ENCODE results near the gene RABIF. TPM values are rescaled to one million over a fixed set of nuclear protein-coding genes. Genes with fewer than 3 reads are reported as not detected.

Gene RABIF
- total RNA-seq, 4 donors from 2014 or later: 2.9 to 4.5 (median 3.2) TPM

DNA sequence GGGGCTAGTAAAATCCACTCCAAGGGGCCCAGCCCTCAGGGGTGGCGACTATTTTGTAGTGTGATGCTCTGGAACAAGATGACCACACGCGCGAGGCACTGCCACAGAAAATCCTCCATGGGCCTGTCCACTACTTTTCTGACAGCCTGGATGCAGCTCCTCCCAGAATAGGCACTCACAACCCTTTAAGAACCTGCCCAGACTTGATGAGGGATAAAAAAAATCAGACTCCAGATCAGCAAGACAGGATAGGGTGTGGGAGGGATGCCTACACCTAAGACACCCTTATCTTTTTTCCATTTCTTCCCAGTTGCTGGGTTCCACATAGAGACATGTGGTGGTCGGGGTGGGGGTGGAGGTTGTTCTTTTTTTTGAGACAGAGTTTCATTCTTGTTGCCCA is 44.7 kb downstream of the RABIF start:
- TF ChIP-seq, protein P1, sequence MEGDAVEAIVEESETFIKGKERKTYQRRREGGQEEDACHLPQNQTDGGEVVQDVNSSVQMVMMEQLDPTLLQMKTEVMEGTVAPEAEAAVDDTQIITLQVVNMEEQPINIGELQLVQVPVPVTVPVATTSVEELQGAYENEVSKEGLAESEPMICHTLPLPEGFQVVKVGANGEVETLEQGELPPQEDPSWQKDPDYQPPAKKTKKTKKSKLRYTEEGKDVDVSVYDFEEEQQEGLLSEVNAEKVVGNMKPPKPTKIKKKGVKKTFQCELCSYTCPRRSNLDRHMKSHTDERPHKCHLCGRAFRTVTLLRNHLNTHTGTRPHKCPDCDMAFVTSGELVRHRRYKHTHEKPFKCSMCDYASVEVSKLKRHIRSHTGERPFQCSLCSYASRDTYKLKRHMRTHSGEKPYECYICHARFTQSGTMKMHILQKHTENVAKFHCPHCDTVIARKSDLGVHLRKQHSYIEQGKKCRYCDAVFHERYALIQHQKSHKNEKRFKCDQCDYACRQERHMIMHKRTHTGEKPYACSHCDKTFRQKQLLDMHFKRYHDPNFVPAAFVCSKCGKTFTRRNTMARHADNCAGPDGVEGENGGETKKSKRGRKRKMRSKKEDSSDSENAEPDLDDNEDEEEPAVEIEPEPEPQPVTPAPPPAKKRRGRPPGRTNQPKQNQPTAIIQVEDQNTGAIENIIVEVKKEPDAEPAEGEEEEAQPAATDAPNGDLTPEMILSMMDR (IDR thresholded peaks at IDR 0.05): no peak
- TF ChIP-seq POLR2A (IDR thresholded peaks at IDR 0.05): no peak
- TF ChIP-seq EP300 (IDR thresholded peaks at IDR 0.05): no peak
- no peaks in the 10 kb centered on the region for H3K9me3 ChIP-seq
- H3K27me3 ChIP-seq: no peaks in the 10 kb centered on the region
- no peak overlapping the region for H3K27ac ChIP-seq
- no peak for DNase-seq (ENCODE audit: low spot score in 2 of 2)
- H3K36me3 ChIP-seq: no peaks in the 10 kb centered on the region
- no peak overlapping the region for H3K4me3 ChIP-seq
- H3K4me1 ChIP-seq: no peaks in the 10 kb centered on the region
- WGBS, 2 donors: 87 to 97% methylated on average over 5 of the region's 5 CpGs

DNA sequence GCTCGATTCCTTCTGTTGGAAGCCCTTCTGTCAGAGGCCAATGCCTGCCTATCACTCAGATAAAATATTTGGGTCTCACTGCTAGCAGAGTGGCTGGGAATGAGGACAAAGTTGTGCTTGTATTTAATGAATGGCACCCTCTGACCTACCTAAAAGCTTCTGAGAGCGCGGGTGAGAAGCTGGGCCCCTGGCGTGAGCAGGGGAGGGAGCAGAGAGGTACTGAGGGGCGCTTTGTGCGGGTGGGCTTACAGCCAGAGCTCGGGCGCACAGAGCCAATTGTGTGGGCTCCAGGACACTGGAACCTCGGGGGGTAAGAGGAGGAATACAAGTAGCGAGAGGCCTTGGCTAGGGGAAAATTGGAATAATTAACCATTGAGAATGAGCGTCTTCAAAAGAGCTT is 45.9 kb downstream of the RABIF start:
- H3K36me3 ChIP-seq: no peaks in the 10 kb centered on the region
- WGBS, 2 donors: 50 to 59% methylated on average over 11 of the region's 11 CpGs
- TF ChIP-seq, protein P1 (IDR thresholded peaks at IDR 0.05): no peak
- no peak for TF ChIP-seq EP300 (IDR thresholded peaks at IDR 0.05)
- no peak for TF ChIP-seq POLR2A (IDR thresholded peaks at IDR 0.05)
- DNase-seq (ENCODE audit: low spot score in 2 of 2): no peak
- H3K27me3 ChIP-seq: no peaks in the 10 kb centered on the region
- H3K4me1 ChIP-seq: no peaks in the 10 kb centered on the region
- no peaks in the 10 kb centered on the region for H3K9me3 ChIP-seq
- H3K4me3 ChIP-seq: no peak overlapping the region
- H3K27ac ChIP-seq: no peak overlapping the region

DNA sequence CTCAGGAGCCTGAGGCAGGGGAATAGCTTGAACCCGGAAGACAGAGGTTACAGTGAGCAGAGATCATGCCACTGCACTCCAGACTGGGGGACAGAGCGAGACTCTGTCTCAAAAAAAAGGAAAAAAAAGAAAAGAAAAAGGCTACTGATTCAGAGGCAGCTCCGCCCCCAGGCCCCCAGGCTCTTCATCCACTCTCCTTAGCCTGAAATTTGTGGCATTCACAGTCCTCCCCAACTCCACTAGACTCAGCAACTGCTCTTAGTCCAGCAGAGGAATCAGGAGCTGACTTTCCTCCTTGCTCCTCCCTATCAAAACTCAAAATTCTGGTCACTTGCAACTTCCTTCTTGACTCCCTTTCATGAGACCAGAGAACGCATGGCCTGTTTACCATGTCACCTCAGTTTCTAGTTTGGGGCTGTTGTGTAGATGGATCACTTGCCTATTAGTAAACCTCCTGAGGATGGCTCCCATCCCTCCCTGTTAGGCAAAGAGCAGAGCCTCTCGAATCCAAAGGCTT is 51.1 kb downstream of the RABIF start:
- H3K9me3 ChIP-seq: no peaks in the 10 kb centered on the region
- DNase-seq (ENCODE audit: low spot score in 2 of 2): no peak
- no peaks in the 10 kb centered on the region for H3K36me3 ChIP-seq
- 56 to 65% methylated on average over 5 of the region's 5 CpGs for WGBS, 2 donors
- H3K27ac ChIP-seq: no peak overlapping the region
- TF ChIP-seq POLR2A (IDR thresholded peaks at IDR 0.05) (no peak), EP300 (IDR thresholded peaks at IDR 0.05) (no peak)
- TF ChIP-seq, protein P1 (IDR thresholded peaks at IDR 0.05): no peak
- H3K4me3 ChIP-seq: no peak overlapping the region
- H3K4me1 ChIP-seq: no peaks in the 10 kb centered on the region
- H3K27me3 ChIP-seq: peaks cover 0 to 3% of the 10 kb centered on the region in 2 donors

DNA sequence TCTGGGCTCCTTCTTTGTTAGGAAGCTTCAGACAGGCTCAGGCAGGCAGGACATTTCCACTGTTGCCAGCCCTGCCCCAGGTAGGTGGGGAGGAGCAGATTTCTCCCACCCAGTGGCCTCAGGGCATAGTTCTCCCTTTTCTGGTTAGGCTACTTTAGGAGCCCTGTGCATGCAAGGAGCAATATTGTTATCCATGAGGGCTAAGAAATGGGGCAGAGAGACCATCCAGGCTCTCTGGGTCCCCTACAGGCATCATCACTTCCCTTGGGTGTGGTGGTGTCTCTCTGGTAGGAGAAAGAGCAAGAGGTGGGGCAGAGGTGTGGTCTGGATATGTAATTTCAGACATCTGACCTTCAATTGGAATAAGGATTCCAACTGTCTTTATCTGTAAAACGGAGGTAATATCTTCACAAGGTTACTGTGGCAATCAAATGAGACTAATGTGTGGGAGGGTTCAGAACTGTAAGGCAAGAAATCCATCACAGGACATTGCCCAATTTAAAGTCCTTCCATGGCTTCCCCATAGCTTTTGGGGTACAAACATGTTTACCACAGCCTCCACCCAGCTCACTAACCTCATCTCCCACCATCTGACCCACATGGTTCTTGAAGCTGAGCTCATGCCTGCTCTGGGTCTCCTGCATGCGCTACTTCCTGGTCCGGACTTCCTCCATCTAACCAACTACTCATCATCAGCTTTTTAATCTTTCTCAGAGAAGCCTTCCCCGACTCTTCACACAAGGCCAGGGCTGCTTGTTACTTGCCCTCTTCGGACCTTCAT is 52.1 kb downstream of the RABIF start:
- no peak for DNase-seq (ENCODE audit: low spot score in 2 of 2)
- Histone ChIP-seq H3K27ac (no peak overlapping the region), H3K27me3 (peaks cover 0 to 3% of the 10 kb centered on the region in 2 donors), H3K9me3 (no peaks in the 10 kb centered on the region), H3K4me3 (no peak overlapping the region), H3K36me3 (no peaks in the 10 kb centered on the region), H3K4me1 (no peaks in the 10 kb centered on the region)
- TF ChIP-seq POLR2A (IDR thresholded peaks at IDR 0.05): no peak
- TF ChIP-seq, protein P1 (IDR thresholded peaks at IDR 0.05): no peak
- no peak for TF ChIP-seq EP300 (IDR thresholded peaks at IDR 0.05)
- WGBS, 2 donors: 73 to 82% methylated on average over 5 of the region's 5 CpGs

DNA sequence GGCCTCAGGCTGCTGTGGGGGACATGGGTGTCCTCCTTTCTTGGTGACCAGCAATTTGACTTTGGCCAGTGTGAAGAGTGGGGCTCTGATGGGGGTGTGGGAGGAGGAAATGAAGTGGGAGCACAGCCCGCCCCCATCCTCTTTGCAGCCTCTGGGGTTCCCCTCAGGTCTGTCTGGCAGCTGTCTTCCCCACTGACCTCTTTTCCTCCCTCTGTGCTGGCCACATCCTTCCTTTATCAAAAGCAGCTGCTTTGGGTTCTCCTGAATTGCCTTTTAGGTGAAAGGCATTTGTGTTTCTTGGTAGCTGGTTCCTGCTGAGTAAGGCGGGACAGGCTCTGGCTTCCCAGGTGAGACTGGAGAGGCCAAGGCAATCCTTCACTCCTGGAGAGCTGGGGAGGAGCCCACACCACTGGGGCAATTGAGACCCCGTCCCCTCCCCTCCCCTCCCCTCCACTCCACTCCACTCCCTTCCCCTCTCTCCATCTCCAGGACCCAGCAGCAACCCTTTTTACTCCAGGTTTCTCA is 53.3 kb downstream of the RABIF start:
- 40 to 52% methylated on average over 3 of the region's 3 CpGs for WGBS, 2 donors
- Histone ChIP-seq H3K4me1 (no peaks in the 10 kb centered on the region), H3K27me3 (peaks cover 0 to 3% of the 10 kb centered on the region in 2 donors), H3K4me3 (no peak overlapping the region), H3K27ac (no peak overlapping the region), H3K36me3 (no peaks in the 10 kb centered on the region), H3K9me3 (no peaks in the 10 kb centered on the region)
- no peak for DNase-seq (ENCODE audit: low spot score in 2 of 2)
- TF ChIP-seq EP300 (IDR thresholded peaks at IDR 0.05) (no peak), POLR2A (IDR thresholded peaks at IDR 0.05) (no peak)
- TF ChIP-seq, protein P1 (IDR thresholded peaks at IDR 0.05): no peak

All from tibial nerve (tissue), 4 donors.